Duodenal mucosa (tissue), 2 donors: ENCODE results near the gene SOAT1.
"Not testable (repeated sequence)": the region's sequence is repeated elsewhere in the genome, so short reads cannot be mapped to it uniquely, and the experiment has no call there.

Source experiments
- H3K27ac ChIP-seq: one replicate; pipeline ENCODE4 v1.7.0; 2013; ENCODE audit warnings: low read depth, low read length
- H3K27me3 ChIP-seq, 2 donors: one replicate each; pipeline ENCODE4 v1.7.0; 2013; ENCODE audit warnings: low read length in 2 of 2, control low read depth in 1 of 2; ENCODE audit not compliant: insufficient read depth in 2 of 2, control insufficient read depth in 1 of 2
- H3K36me3 ChIP-seq, 2 donors: one replicate each; pipeline ENCODE4 v1.7.0; 2013; ENCODE audit warnings: low read length in 2 of 2, control low read depth in 1 of 2; ENCODE audit not compliant: insufficient read depth in 2 of 2, control insufficient read depth in 1 of 2
- H3K4me1 ChIP-seq, 2 donors: one replicate each; pipeline ENCODE4 v1.7.0; 2013; ENCODE audit warnings: low read length in 2 of 2, control low read depth in 1 of 2; ENCODE audit not compliant: insufficient read depth in 2 of 2, control insufficient read depth in 1 of 2
- H3K4me3 ChIP-seq, 2 donors: one replicate each; pipeline ENCODE4 v1.7.0; 2013; ENCODE audit warnings: low read length in 2 of 2, low read depth in 1 of 2
- H3K9ac ChIP-seq, 2 donors: one replicate each; pipeline ENCODE4 v1.7.0; 2013; ENCODE audit warnings: low read length in 2 of 2, low read depth in 1 of 2
- H3K9me3 ChIP-seq, 2 donors: one replicate each; pipeline ENCODE4 v1.7.0; 2013; ENCODE audit warnings: low read length in 2 of 2, control low read depth in 1 of 2; ENCODE audit not compliant: control insufficient read depth in 1 of 2

Gene SOAT1

DNA sequence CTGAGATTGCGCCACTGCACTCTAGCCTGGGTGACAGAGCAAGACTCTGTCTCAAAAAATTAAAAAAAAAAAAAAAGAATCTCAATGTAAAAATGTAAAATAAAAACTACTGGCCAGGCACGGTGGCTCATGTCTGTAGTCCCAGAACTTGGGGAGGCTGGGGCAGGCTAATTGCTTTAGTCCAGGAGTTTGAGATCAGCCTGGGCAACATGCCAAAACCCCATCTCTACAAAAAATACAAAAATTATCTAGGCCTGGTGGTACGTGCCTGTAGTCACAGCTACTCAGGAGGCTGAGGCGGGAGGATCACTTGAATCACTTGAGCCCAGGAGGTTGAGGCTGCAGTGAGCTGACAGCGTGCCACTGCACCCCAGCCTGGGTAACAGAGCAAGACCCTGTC lies 19.2 kb upstream of the SOAT1 start:
- not testable (repeated sequence) for H3K27ac ChIP-seq, H3K4me1 ChIP-seq

DNA sequence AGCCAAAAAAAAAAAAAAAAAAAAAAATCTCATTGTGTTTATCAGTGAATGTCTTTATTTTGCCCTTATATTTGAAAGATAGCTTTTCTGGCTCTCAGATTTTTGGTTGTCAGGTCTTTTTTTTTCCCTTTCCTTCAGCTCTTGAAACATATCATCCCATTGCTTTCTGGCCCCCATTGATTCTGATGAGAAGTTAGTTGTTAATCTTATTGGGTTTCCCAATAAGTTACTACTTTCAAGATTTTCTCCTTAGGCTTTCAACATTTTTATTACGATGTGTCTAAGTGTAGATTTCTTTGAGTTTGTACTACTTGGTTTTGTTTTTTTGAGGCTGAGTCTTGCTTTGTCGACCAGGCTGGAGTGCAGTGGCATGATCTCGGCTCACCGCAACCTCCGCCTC lies 14.7 kb upstream of the SOAT1 start:
- Histone ChIP-seq H3K27me3 (no peaks in the 10 kb centered on the region), H3K36me3 (no peaks in the 10 kb centered on the region), H3K4me1 (no peaks in the 10 kb centered on the region), H3K9me3 (peaks cover 0 to 9% of the 10 kb centered on the region in 2 donors), H3K9ac (no peak overlapping the region), H3K27ac (no peak overlapping the region), H3K4me3 (no peak overlapping the region)

More for the DNA sequence above, 19.2 kb upstream of the SOAT1 start:
- not testable (repeated sequence) for H3K27me3 ChIP-seq, H3K36me3 ChIP-seq, H3K9ac ChIP-seq, H3K9me3 ChIP-seq, H3K4me3 ChIP-seq

DNA sequence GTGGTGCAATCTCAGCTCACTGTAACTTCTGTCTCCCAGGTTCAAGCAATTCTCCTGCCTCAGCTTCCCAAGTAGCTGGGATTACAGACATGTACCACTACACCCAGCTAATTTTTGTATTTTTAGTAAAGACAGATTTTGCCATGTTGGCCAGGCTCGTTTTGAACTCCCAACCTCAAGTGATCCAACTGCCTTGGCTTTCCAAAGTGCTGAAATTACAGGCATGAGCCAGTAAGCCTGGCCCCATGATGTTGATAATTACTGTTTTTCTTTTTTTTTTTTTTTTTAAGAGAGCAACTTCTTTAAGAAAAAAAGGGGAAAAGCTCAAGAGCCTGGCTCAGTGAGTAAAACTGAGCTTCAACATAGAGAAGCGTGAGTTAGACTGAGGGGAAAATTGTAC lies 9.6 kb upstream of the SOAT1 start:
- Histone ChIP-seq H3K27ac (no peak overlapping the region), H3K27me3 (no peaks in the 10 kb centered on the region), H3K4me3 (no peak overlapping the region), H3K9me3 (peaks cover 0 to 6% of the 10 kb centered on the region in 2 donors), H3K4me1 (peaks cover 3 to 16% of the 10 kb centered on the region in 2 donors), H3K36me3 (no peaks in the 10 kb centered on the region), H3K9ac (no peak overlapping the region)

DNA sequence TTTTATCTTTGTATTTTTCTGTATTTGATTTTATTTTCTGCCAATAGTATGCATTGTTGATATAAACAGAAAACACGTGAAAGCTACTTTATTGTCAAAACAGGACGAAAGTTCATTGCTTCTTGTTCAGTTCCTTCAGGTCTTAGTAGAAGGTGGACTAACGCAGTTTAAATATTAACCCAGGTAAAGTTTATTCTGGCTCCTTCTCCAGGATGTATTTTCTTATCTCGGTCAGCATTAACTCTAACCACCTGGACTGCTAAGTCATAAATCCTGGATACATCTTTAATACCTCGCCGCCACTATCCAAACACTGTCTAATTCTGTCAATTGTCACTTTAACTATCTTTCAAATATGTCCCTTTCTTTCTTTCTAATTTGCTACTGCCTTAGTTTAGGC lies 5.7 kb upstream of the SOAT1 start:
- no peak overlapping the region for H3K27ac ChIP-seq
- H3K9ac ChIP-seq: no peak overlapping the region
- H3K9me3 ChIP-seq: no peaks in the 10 kb centered on the region
- peaks cover 7 to 19% of the 10 kb centered on the region in 2 donors for H3K4me1 ChIP-seq
- H3K4me3 ChIP-seq: peak overlapping the region in 1 of 2 donors; percentile 21
- no peaks in the 10 kb centered on the region for H3K27me3 ChIP-seq
- no peaks in the 10 kb centered on the region for H3K36me3 ChIP-seq

DNA sequence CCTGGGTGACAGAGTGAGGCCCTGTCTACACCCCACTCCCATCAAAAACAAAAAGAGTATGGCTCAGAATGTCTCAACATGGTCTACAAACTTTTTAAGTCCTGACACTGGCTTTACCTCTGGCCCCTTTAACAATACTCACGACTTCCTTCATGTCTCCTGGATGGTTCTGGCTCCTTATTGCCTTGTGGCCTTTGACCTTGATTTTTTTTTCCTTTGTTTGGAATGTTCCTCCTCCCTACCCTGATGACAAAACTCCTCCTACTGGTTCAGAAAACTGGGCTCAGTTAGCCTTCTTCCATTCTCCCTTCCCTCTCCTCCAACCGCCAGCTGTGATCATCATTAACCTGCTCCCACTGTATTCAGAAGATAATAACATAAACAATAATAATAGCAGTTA lies 4.6 kb upstream of the SOAT1 start:
- no peak overlapping the region for H3K27ac ChIP-seq
- H3K4me3 ChIP-seq: no peak overlapping the region
- peaks cover 7 to 19% of the 10 kb centered on the region in 2 donors for H3K4me1 ChIP-seq
- no peak overlapping the region for H3K9ac ChIP-seq
- H3K36me3 ChIP-seq: no peaks in the 10 kb centered on the region
- no peaks in the 10 kb centered on the region for H3K9me3 ChIP-seq
- H3K27me3 ChIP-seq: no peaks in the 10 kb centered on the region

DNA sequence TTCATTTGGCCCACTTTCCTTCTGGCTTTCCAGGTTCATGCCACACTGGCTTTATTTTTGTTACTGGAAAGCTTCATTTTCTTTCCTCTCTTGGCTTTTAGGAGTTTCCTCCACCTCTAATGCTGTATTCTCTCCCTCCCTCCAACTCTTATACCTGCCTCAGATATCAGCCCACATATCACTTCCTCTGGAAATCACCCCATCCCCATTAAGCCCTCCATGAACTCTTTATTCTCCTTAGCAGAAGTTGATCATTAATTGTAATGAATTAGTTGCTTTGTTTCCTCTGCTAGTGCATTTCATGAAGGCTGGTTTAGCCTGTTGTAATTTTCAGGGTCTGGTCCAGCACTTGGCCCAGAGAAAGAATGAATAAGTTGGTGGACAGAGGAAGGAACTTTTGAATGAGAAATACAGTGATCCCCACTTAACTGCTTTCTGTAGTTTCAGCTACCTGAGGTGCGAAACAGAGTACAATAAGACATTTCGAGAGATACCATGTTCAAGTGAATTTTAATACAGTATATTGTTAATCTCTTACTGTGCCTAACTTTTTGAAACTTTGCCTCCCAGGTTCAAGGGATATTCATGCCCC lies 1.7 kb downstream of the SOAT1 start:
- no peak overlapping the region for H3K27ac ChIP-seq
- H3K4me1 ChIP-seq: peaks cover 7 to 16% of the 10 kb centered on the region in 2 donors
- H3K4me3 ChIP-seq: peak overlapping the region; percentile 77 to 87
- no peaks in the 10 kb centered on the region for H3K36me3 ChIP-seq
- no peaks in the 10 kb centered on the region for H3K27me3 ChIP-seq
- no peaks in the 10 kb centered on the region for H3K9me3 ChIP-seq
- H3K9ac ChIP-seq: peak overlapping the region in 1 of 2 donors; percentile 1

DNA sequence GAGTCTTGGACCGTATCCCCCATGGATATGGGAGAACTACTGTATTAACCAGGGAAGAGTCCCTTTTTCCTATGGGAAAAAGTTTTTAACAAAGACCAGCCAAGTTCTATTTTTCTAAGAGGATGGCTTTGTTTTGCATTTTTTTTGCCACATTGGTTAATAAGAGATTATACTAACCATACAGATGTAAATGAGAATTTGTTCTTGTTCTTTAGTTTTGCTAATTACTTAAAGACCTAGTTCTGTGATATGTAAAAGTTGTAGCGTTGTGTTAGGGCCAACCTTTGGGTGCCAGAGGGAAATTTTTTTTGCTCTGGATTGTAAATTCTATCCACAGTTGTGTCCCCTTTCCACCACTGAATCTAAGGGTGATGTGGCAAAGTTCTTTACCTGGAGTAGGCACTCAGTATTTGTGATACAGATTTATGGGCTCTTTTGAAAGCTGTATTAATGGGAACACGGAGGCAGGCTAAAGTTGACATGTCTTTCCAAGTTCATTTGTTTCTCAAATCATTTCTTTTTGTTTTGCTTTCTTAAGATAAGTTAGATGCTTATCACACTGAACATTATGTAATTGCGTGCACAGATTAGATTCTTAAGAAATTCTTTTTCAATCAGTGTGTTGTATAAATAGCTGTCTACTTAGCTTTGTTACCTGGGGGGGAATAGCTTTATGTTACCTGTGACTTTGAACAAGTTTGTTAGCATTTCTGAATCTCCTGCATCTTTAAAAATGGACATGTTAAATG lies 2.9 kb downstream of the SOAT1 start:
- no peaks in the 10 kb centered on the region for H3K27me3 ChIP-seq
- H3K4me1 ChIP-seq: peaks cover 7 to 16% of the 10 kb centered on the region in 2 donors
- H3K36me3 ChIP-seq: no peaks in the 10 kb centered on the region
- peak overlapping the region in 1 of 2 donors; percentile 27 for H3K9ac ChIP-seq
- H3K27ac ChIP-seq: no peak overlapping the region
- no peaks in the 10 kb centered on the region for H3K9me3 ChIP-seq
- no peak overlapping the region for H3K4me3 ChIP-seq

DNA sequence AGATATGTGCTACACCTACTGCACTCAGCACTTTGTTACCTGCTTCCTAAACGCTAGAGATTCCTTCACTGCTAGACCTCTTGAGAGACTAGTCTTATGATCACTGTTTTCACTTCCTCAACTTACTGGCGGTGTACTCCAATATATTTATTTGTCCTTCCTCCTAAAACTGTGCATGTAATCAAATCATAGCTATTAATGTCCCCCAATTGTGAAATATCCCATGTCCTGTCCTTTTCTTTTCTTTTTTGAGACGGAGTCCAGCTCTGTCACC lies 3.4 kb downstream of the SOAT1 start:
- Histone ChIP-seq H3K36me3 (no peaks in the 10 kb centered on the region), H3K4me3 (no peak overlapping the region), H3K4me1 (peaks cover 7 to 16% of the 10 kb centered on the region in 2 donors), H3K27me3 (no peaks in the 10 kb centered on the region), H3K9me3 (no peaks in the 10 kb centered on the region), H3K27ac (no peak overlapping the region), H3K9ac (peak overlapping the region in 1 of 2 donors; percentile 27)

DNA sequence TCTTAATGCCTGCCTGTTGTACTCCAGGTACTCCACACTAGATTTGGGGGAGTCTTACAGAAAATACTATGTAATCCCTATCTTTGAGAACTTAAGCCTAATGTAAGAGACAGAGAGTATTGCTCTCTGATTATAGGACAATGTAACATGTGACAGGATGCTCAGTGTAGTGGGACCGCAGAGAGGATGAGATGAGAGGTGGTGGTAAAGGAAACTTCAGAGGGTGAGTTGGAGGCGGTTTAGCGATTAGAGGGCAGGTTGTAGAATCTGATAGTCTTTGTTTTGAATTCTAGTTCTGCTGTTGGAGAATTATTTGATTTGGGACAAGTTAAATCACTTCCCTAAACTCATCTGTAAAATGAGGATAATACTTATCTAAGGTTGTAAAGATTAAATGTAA lies 5.4 kb downstream of the SOAT1 start:
- H3K4me1 ChIP-seq: peaks cover 7 to 27% of the 10 kb centered on the region in 2 donors

DNA sequence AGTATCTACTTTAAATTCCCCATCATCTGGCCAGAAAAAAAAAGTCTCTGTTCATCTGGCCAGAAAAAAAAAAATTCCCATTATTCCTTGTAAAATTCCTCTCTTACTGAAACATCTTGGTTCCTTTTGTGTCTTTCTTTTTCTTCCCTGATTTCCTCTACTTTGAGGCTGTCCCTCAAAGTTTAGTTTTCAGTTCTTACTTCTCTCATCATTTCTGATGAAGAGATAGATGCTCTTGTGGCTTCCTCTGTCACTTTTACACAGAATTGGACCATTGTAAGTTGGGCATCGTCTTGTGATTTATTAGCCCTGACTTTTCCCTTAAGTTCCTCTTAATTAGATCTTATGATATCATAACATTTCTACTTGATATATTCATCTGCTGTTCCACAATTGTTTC lies 6.5 kb downstream of the SOAT1 start:
- no peaks in the 10 kb centered on the region for H3K9me3 ChIP-seq
- H3K27me3 ChIP-seq: no peaks in the 10 kb centered on the region
- H3K36me3 ChIP-seq: no peaks in the 10 kb centered on the region
- no peak overlapping the region for H3K9ac ChIP-seq
- no peak overlapping the region for H3K4me3 ChIP-seq
- H3K4me1 ChIP-seq: peaks cover 4 to 21% of the 10 kb centered on the region in 2 donors
- no peak overlapping the region for H3K27ac ChIP-seq

More for the DNA sequence above, 5.4 kb downstream of the SOAT1 start:
- Histone ChIP-seq H3K4me3 (no peak overlapping the region), H3K9ac (no peak overlapping the region), H3K27ac (no peak overlapping the region), H3K27me3 (no peaks in the 10 kb centered on the region), H3K36me3 (no peaks in the 10 kb centered on the region), H3K9me3 (no peaks in the 10 kb centered on the region)
